ENCODE data around the gene POU4F1.

Gene POU4F1

DNA sequence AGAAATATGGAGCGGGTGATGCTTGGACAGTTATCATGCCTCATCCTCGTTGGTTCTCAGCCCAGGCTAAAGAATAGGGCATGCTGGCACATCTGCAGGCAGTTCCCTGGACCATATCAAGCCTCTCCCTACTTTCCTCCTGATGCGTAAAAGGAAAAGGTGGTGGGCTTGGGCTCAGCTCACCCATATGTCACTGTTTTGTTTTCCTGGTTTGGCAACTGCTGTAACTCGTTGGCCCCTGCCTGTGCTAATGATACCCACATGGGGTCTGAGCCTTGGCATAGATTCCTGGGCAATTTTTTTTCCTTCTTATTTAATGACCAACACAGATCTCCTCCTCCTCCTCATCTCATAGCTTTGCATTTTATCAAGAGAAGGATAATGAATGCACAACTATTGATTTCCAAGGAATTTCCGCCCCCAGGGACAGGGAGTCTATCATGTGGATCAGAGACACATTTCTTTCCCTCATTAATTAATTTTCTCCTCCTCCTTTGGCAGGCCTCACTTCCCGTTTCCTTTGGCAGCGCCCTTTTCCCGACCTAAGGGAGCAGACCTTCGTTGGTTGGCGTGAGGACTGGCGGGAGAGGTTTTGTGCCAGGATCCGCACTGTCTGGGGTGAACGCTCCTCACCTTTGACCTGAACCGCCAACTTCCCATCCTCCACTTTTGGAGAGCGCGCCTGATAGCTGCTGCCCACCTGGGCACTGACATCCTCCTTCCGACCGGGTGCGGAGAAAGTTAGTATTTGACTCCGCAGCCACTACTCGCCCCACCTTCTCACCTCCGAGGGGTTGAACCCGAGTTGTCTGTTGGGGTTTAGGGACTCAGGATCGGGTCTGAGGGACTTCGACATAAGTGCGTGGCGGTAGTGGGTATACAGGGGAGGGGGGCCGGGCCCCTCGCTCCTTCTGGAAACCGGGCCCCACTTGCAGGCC, 3.4 kb upstream of the POU4F1 start:
- DNase-seq, result no peak

GRCh38 chr13:78604782-78605611, 1.6 kb upstream of the POU4F1 start:
- DNase-seq, result no peak

- DNase-seq, result no peak
These were observed 652 bp downstream of the POU4F1 start for GRCh38 chr13:78602561-78603239.

DNA sequence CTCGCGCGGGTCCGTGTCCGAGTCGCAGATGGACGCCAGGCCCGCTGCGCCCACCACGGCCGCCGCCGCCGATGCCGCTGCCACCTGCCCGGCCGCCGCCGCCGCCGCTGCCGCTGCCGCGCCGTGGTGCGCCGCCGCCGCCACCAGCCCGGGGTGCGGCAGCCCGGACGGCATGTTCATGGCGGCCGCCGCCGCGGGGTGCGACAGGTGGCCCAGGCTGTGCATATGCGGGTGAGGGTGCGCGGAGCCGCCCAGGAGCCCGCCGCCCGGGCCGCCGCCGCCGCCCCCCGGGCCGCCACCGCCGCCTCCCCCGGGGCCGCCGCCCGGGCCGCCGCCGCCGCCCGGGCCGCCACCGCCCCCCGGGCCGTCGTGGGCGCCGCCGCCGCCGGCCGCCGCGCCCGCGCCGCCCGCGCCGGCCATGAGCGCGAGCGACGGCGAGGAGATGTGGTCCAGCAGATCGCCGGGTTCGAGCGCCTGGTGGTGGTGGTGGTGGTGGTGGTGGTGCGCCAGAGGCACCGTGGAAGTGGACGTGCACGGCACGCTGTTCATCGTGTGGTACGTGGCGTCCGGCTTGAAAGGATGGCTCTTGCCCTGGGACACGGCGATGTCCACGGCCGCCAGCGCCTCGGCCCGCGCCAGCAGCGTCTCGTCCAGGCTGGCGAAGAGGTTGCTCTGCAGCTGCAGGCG, 1.3 kb downstream of the POU4F1 start:
- no peak for DNase-seq

- no peak for DNase-seq
These were observed 2.1 kb downstream of the POU4F1 start for GRCh38 chr13:78601124-78601873.

DNA sequence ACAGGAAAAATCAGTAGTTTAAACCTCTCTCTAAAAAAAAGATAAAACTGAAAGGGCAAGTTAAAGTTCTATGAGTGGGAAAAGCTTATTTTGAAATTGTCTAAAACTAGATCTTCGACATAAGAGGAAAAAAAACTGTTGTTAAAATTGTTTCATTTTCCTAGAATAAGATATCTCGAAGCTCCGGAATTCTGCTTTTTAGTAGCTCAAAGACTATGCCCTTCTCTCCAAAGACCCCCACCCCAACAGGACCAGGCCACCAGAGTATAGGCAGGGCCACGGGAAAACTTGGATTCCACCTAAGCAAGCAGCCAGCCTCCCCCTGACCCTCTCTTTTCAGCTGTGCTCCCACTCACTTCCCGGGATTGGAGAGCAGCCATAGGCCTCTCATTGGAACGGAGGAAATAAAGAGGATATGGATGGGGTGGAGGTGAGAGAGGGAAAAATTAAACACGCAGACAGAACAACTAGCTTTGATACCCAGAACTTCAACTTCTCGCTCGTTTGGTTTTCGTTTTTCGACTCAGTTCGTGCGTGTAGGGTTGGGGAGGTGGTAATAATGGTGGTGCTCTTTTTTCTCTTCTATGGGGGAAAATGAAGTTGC, 3.0 kb downstream of the POU4F1 start:
- DNase-seq, result no peak

- DNase-seq, result no peak
These were observed 3.6 kb downstream of the POU4F1 start for GRCh38 chr13:78599645-78600279.

DNA sequence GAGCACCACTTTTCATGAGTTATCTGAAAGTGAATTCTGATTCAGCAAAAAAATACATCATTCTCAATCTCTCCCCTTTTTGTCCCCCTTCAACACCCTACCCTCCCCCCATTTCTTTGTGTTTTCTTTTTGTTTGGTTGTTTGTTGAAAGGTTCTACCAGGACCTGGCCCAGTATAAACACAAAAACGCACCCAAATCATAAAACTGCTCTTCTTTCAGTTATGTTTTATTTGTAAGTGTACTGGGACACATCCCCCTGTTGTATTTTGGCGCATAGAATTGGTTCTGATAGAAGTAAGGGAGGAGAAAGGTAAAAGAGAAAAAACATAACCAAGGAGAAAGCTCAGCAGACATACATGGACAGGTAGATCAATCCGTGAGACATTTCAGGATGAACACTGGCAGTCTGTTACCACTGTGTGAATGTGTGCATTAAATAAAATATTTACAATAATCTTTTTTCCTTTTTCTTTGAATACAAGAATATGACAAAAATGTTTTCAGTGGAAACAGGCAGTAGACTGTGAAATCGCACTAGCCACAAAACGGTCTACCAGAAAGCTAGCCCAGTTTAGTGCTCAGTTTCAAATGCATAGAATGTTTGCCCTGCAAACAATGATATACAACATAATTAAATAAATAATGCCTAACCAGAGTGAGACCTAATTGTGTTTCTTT, 4.2 kb downstream of the POU4F1 start:
- DNase-seq, result no peak

- DNase-seq, result no peak
These were observed 5.1 kb downstream of the POU4F1 start for GRCh38 chr13:78598116-78598781.

DNA sequence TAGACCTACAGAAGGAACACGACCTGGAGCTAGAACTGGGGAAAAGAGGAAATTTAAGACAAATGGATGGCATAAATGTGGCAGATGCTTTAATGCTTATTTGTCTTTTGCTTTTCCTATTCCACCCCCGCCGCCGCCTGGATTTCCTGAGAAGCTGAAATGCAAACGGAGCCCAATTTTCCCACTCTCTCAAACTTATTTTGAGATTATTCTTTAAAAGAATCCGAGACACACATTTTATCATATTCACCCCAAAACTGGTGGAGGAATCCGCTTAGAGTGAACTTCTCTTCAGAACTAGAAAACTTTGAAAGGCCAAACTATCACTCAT, 5.8 kb downstream of the POU4F1 start:
- no peak for DNase-seq

DNA sequence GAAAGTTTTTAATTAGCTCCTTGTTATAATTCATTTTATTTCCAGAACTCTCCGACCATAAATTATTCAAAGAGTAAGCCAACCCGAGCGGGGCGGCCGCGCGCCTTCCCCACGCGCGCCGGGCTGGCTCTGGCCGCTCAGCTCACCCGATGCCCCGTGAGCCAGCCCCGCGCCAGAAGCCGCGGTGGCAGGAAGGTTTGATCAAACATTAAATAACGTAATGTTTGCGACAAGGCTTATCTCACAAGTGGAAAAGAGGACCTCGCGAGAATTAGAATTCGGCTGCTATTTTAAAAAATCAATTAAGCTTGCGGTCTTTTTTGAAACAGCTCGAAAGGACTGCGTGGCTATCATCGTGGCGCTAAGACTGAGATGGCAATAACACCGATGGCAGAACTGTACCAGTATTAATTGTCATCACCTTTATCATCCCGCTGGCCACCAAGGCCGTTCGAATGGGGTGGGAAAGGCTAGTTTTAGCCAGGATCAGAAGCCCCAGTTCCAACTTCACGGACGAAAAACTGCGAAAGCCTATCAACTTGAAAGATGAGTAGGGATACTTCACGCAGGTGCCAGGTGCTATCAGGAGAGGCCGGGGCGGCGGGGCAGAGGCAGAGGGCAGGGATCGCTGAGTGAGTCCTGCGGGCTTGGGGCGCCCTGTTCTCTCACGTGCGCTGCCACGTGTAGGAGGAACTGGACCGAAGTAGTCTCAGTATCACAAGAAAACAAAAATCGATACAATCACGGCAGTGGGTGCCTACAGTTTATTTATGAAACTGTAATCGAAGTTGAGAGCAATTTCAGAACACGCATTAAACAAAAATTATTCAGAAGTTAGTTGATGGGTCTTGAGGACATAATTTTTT, 6.4 kb downstream of the POU4F1 start:
- no peak for DNase-seq

- DNase-seq, result no peak
These were observed 7.0 kb downstream of the POU4F1 start for GRCh38 chr13:78596399-78596735.

- no peak for DNase-seq
These were observed 7.6 kb downstream of the POU4F1 start for GRCh38 chr13:78595495-78596398.

GRCh38 chr13:78594456-78594975, 8.8 kb downstream of the POU4F1 start:
- DNase-seq, result no peak

DNA sequence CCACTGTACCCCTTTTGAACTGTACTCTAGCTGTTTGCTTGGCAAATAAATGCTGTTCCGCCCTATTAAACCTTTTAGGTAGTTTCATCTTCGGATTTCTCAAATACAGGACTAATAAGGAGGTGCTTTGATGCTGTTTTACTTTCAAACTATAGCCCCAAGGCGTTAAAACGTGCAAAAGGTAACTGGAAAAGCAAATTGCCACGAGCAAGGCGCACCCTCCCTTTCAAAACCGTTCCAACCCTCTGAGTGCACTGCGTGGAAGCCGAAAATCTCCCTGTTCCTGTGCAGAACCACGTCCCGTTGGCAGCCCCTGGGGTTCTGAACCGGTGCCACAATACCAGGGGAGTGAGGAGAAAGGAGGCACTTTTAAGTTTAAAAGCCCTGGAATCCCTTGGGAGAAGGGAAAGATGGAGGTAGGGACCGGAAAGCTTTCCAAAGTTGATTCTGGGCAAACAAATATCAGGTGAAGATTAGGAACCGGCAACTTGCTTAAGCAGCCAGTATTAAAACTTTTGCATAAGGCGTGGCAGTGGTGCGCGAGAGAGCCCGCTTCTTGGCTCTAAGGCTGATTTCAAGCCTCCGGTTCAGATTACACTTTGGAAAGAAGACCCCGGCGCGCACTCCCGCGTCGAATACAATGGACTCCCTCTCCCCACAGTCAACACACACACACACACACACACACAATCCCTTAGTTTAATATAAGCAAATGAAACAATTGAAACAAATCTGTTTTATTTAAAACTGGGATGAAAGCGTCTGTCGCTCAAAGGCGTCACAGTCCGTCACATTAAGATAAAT, 9.5 kb downstream of the POU4F1 start:
- no peak for DNase-seq

- DNase-seq, result no peak
These were observed 10.2 kb downstream of the POU4F1 start for GRCh38 chr13:78593129-78593528.

- DNase-seq, result no peak
These were observed 10.8 kb downstream of the POU4F1 start for GRCh38 chr13:78592584-78592983.
